Spleen (tissue), 11 donors: ENCODE results near the gene PHACTR1. TPM values are rescaled to one million over a fixed set of nuclear protein-coding genes. Genes with fewer than 3 reads are reported as not detected.
A peak's percentile ranks its signal among the peaks of the same experiment; 100 is the strongest.

Experiments
- DNase-seq: peaks from one replicate; pipeline ENCODE4 v3.0.0-alpha.2; 2020
- H3K27ac ChIP-seq, 8 donors: fragments of 200-600 bp; sonication (generic) in 7 of 8; 1 replicate in 4 of 8; 2 replicates in 4 of 8; pipeline versions ENCODE4 v1.5.0 to v1.8.0; 2016 to 2021; ENCODE audit warnings: inconsistent platforms in 4 of 8, mild to moderate bottlenecking in 4 of 8, moderate library complexity in 1 of 8
- H3K27me3 ChIP-seq, 7 donors: fragments of 200-600 bp; sonication (generic) in 6 of 7; replicated peaks in 1 of 7; 1 replicate in 4 of 7; 2 replicates in 3 of 7; pipeline versions ENCODE4 v1.5.0 to v1.8.0; 2016 to 2021; ENCODE audit warnings: inconsistent platforms in 3 of 7, mild to moderate bottlenecking in 1 of 7
- H3K36me3 ChIP-seq, 6 donors: fragments of 200-600 bp; sonication (generic) in 5 of 6; 1 replicate in 4 of 6; 2 replicates in 2 of 6; pipeline versions ENCODE4 v1.5.0 to v1.8.0; 2016 to 2021; ENCODE audit warnings: inconsistent platforms in 2 of 6
- H3K4me1 ChIP-seq, 6 donors: fragments of 200-600 bp; sonication (generic) in 5 of 6; 1 replicate in 3 of 6; 2 replicates in 3 of 6; pipeline versions ENCODE4 v1.5.0 to v1.8.0; 2016 to 2021; ENCODE audit warnings: inconsistent platforms in 3 of 6
- H3K4me3 ChIP-seq, 8 donors: fragments of 200-600 bp; sonication (generic) in 7 of 8; 1 replicate in 4 of 8; 2 replicates in 4 of 8; pipeline versions ENCODE4 v1.5.0 to v1.8.0; 2016 to 2021; ENCODE audit warnings: inconsistent platforms in 4 of 8, mild to moderate bottlenecking in 4 of 8, moderate library complexity in 2 of 8
- H3K9me3 ChIP-seq, 8 donors: fragments of 200-600 bp; sonication (generic) in 7 of 8; 1 replicate in 4 of 8; 2 replicates in 4 of 8; pipeline versions ENCODE4 v1.5.0 to v1.8.0; 2016 to 2021; ENCODE audit warnings: inconsistent platforms in 4 of 8
- CTCF ChIP-seq, 11 experiments: fragments of 200-600 bp in 7 of 11; fragments of 450-650 bp in 4 of 11; sonication (generic) in 4 of 11; IDR thresholded peaks in 8 of 11; conservative IDR thresholded peaks in 3 of 11; 1 replicate in 7 of 11; 2 replicates in 4 of 11; pipeline versions ENCODE4 v1.4.0 to v1.8.0; 2016 to 2021; ENCODE audit warnings: antibody characterized with exemption in 11 of 11, inconsistent platforms in 4 of 11, mild to moderate bottlenecking in 1 of 11
- POLR2A ChIP-seq, 3 donors: fragments of 450-650 bp; IDR thresholded peaks; one replicate each; pipeline ENCODE4 v1.5.1; 2017; ENCODE audit warnings: antibody characterized with exemption in 3 of 3, mild to moderate bottlenecking in 1 of 3
- POLR2AphosphoS5 ChIP-seq, 3 donors: sonication (generic); formaldehyde crosslinking; IDR thresholded peaks; one replicate each; pipeline ENCODE4 v1.5.1; 2017; ENCODE audit warnings: antibody characterized with exemption in 3 of 3
- WGBS, 5 donors: extraction: QIAGEN DNeasy Blood & Tissue Kit in 3 of 5; methylation state at CpG; one replicate each; pipeline versions ENCODE4 v1.1.5 to v1.1.7; 2013 to 2018; 5-methylcytosine and 5-hydroxymethylcytosine counted together
- intact Hi-C: fragments of 100-400 bp; cut with DNase I; formaldehyde crosslinking; loops from one replicate; pipeline ENCODE4 v1.15.0; 2023; ENCODE audit warnings: low total_unique reads
- polyA plus RNA-seq, 3 donors: library from polyadenylated mRNA; stranded (reverse); fragments of 200-250 nt; gene quantifications; one replicate each; pipeline ENCODE4 v1.2.1, GENCODE V29; 2013
- total RNA-seq, 7 donors: library from RNA; depleted of rRNA in 3 of 7; stranded (reverse); fragments of >200 nt in 3 of 7; fragmentation: NEBNext Ultra II Directional in 4 of 7; extraction: Animal tissue kit (Norgen Biotek cat#: 25700) in 4 of 7; gene quantifications; one replicate each; pipeline versions ENCODE4 v1.1.0 to v1.2.1, GENCODE V29; 2016 to 2021
- donor health status: healthy with polysubstance abuse.
- donor health status: DM: no; HTN: no; CAD: no; lungs with moderate emphysema.
- donor health status: DM: no; HTN: no; CAD: no.
- donor health status: Bipolar disorder and iron deficiency.
- donor health status: healthy.
- donor health status: DM: no; HTN: no; CAD: no.
- donor health status: DM: yes; HTN: yes; CAD: no.

Gene PHACTR1
- total and polyA plus RNA-seq, 10 donors = 8.5 to 45.3 (median 30.8) TPM

GRCh38 chr6:13278164-13278563 lies 561.6 kb downstream of the PHACTR1 start:
- DNase-seq = peak; percentile 85
- H3K9me3 ChIP-seq = no peaks in the 10 kb centered on the region
- peaks cover 0 to 85% (median 33%) of the 10 kb centered on the region in 6 donors for H3K4me1 ChIP-seq
- peak overlapping the region in 3 of 8 donors; percentile 20 to 38 (median 34) for H3K27ac ChIP-seq
- WGBS, 5 donors = 44 to 56% (median 53%) methylated on average over 3 of the region's 3 CpGs
- H3K27me3 ChIP-seq = no peaks in the 10 kb centered on the region
- peaks cover 0 to 62% (median 9%) of the 10 kb centered on the region in 6 donors for H3K36me3 ChIP-seq
- intact Hi-C loops = loop anchor here (10.0 kb wide), 1 partner anchor 83 kb away; no protein-coding TSS in a partner anchor
- TF ChIP-seq CTCF (IDR thresholded peaks at IDR 0.05 in 8 of 11, conservative IDR thresholded peaks at IDR 0.05 in 3 of 11) = peak in 9 of 11 experiments; percentile 9 to 51 (median 35)
- TF ChIP-seq POLR2AphosphoS5 (IDR thresholded peaks at IDR 0.05) = peak in 1 of 3 donors; percentile 28
- no peak for TF ChIP-seq POLR2A (IDR thresholded peaks at IDR 0.05)
- H3K4me3 ChIP-seq = no peak overlapping the region

- Histone ChIP-seq H3K36me3 (peaks cover 0 to 70% (median 16%) of the 10 kb centered on the region in 6 donors), H3K9me3 (no peaks in the 10 kb centered on the region), H3K27ac (no peak overlapping the region), H3K27me3 (no peaks in the 10 kb centered on the region), H3K4me1 (peaks cover 0 to 77% (median 29%) of the 10 kb centered on the region in 6 donors), H3K4me3 (no peak overlapping the region)
- intact Hi-C loops = loop anchor here (10.0 kb wide), 1 partner anchor 84 kb away; no protein-coding TSS in a partner anchor
- no peak for TF ChIP-seq POLR2AphosphoS5 (IDR thresholded peaks at IDR 0.05)
- WGBS, 5 donors = 59 to 77% (median 65%) methylated on average over 4 of the region's 4 CpGs
- DNase-seq = no peak
These were observed 562.4 kb downstream of the PHACTR1 start for GRCh38 chr6:13278991-13279390.

- no peak for DNase-seq
- Histone ChIP-seq H3K27ac (peak overlapping the region in 4 of 8 donors; percentile 36 to 70 (median 53)), H3K4me3 (no peak overlapping the region), H3K27me3 (no peaks in the 10 kb centered on the region), H3K4me1 (peaks cover 0 to 73% (median 25%) of the 10 kb centered on the region in 6 donors), H3K36me3 (peaks cover 0 to 82% (median 19%) of the 10 kb centered on the region in 6 donors), H3K9me3 (no peaks in the 10 kb centered on the region)
- intact Hi-C loops = no loop called here
- WGBS, 5 donors = 39 to 64% (median 55%) methylated on average over 4 of the region's 4 CpGs
- TF ChIP-seq POLR2A (IDR thresholded peaks at IDR 0.05) (no peak), POLR2AphosphoS5 (IDR thresholded peaks at IDR 0.05) (no peak)
These were observed 563.7 kb downstream of the PHACTR1 start for GRCh38 chr6:13280254-13280653.

- TF ChIP-seq POLR2AphosphoS5 (IDR thresholded peaks at IDR 0.05) (peak in 1 of 3 donors; percentile 47), CTCF (IDR thresholded peaks at IDR 0.05 in 8 of 11, conservative IDR thresholded peaks at IDR 0.05 in 3 of 11) (no peak)
- Histone ChIP-seq H3K9me3 (peaks cover 0 to 6% (median 3%) of the 10 kb centered on the region in 8 donors), H3K4me1 (peaks cover 0 to 76% (median 34%) of the 10 kb centered on the region in 6 donors), H3K27ac (no peak overlapping the region), H3K4me3 (no peak overlapping the region), H3K36me3 (peaks cover 0 to 96% (median 28%) of the 10 kb centered on the region in 6 donors), H3K27me3 (no peaks in the 10 kb centered on the region)
- intact Hi-C loops = no loop called here
- WGBS, 5 donors = 88 to 94% (median 89%) methylated on average over 8 to 9 of the region's 9 CpGs
- no peak for DNase-seq
These were observed 565.1 kb downstream of the PHACTR1 start for GRCh38 chr6:13281686-13282085.

- TF ChIP-seq POLR2AphosphoS5 (IDR thresholded peaks at IDR 0.05) (no peak), CTCF (IDR thresholded peaks at IDR 0.05 in 8 of 11, conservative IDR thresholded peaks at IDR 0.05 in 3 of 11) (no peak), POLR2A (IDR thresholded peaks at IDR 0.05) (no peak)
- Histone ChIP-seq H3K4me1 (peaks cover 0 to 75% (median 29%) of the 10 kb centered on the region in 6 donors), H3K9me3 (peaks cover 0 to 15% (median 12%) of the 10 kb centered on the region in 8 donors), H3K36me3 (peaks cover 0 to 99% (median 35%) of the 10 kb centered on the region in 6 donors), H3K4me3 (no peak overlapping the region), H3K27me3 (no peaks in the 10 kb centered on the region), H3K27ac (no peak overlapping the region)
- DNase-seq = no peak
- intact Hi-C loops = no loop called here
- 74 to 83% (median 75%) methylated on average over 8 of the region's 8 CpGs for WGBS, 5 donors
These were observed 566.0 kb downstream of the PHACTR1 start for GRCh38 chr6:13282393-13283069.
